Pulmonary artery endothelial cell (primary cell): ENCODE results near the gene SRPK2. TPM values are rescaled to one million over a fixed set of nuclear protein-coding genes. Genes with fewer than 3 reads are reported as not detected.
"Not testable (repeated sequence)": the region's sequence is repeated elsewhere in the genome, so short reads cannot be mapped to it uniquely, and the experiment has no call there.

Experiments
- DNase-seq: peaks from one replicate; pipeline ENCODE4 v3.0.0-alpha.2; 2011; ENCODE audit warnings: low read depth, low spot score
- total RNA-seq: library from RNA; depleted of rRNA; stranded (reverse); fragments of >200 nt; gene quantifications from 2 replicates; pipeline ENCODE4 v1.2.3, GENCODE V29; 2014

SRPK2 gene
- total RNA-seq, 1 donor from 2014 or later = 52.0 TPM

- DNase-seq = no peak
Measured at GRCh38 chr7:105304040-105304895, 84.5 kb downstream of the SRPK2 start.

- not testable (repeated sequence) for DNase-seq
Measured at GRCh38 chr7:105300587-105300986, 88.1 kb downstream of the SRPK2 start.

- DNase-seq = no peak
Measured at GRCh38 chr7:105298439-105298894, 90.3 kb downstream of the SRPK2 start.

DNA sequence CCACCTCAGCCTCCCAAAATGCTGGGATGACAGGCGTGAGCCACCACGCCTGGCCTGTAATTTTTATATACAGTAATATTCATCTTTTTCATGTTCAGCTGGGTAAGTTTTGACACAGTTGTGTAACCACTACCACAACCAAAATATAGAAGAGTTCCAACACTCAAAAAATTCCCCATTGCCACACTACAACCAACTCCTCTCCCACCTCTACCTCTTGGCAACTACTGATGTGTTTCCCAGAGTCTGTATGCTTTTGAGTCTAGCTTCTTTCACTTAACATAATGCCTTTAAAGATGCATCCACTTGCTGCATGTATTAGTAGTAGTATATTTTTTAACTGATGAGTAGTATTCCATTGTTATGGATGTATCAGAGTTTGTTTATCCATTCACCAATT lies 90.7 kb downstream of the SRPK2 start:
- no peak for DNase-seq

GRCh38 chr7:105297309-105297708 lies 91.4 kb downstream of the SRPK2 start:
- no peak for DNase-seq

DNA sequence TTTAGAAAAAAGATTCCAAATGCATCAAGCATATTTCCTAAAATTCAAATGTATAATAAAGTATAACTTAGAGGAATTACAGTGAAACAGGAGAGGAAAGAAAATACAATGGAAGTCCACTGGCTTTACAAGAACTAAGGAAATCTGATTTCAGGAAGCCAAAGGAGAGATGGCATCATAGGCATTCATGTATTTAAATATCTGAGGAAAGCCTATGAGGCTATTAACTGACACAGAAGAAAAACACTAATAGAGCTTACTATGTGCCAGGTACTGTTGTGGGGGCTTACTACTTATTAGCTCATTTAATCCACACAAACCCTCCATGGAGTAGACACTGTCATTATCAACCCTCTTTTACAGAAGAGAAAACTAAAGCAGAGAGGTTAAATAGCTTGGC lies 92.2 kb downstream of the SRPK2 start:
- no peak for DNase-seq

- no peak for DNase-seq
Measured at GRCh38 chr7:105295596-105296352, 92.9 kb downstream of the SRPK2 start.

DNA sequence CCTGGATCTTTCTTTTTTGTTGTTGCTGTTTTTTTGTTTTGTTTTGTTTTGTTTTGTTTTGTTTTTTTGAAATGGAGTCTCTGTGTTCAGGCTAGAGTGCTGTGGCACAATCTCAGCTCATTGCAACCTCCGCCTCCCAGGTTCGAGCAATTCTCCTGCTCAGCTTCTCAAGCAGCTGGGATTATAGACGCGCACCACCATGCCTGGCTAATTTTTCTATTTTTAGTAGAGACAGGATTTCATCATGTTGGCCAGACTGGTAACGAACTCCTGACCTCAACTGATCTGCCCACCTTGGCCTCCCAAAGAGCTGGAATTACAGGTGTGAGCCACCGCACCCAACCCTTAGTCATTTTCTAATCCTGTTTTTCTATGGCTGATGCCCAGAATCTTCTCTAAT lies 94.2 kb downstream of the SRPK2 start:
- not testable (repeated sequence) for DNase-seq

DNA sequence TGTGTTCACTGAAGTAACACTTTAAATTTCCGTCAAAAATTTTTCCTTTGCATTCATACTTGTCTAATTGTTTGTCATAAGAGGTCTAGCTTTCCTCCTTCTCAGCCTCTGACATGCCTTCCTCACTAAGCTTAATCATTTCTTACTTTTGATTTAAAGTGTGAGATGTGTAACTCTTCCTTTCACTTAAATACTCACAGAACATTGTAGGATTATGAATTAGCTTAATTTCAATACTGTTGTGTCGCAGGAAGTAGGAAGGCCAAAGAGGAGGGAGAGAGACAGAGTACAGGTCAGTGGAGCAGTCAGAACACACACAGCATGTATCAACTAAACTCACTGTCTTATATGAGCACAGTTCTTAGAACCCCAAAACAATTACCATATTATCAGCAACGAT lies 99.0 kb downstream of the SRPK2 start:
- no peak for DNase-seq

- DNase-seq = no peak
Measured at GRCh38 chr7:105286441-105286840, 102.3 kb downstream of the SRPK2 start.

DNA sequence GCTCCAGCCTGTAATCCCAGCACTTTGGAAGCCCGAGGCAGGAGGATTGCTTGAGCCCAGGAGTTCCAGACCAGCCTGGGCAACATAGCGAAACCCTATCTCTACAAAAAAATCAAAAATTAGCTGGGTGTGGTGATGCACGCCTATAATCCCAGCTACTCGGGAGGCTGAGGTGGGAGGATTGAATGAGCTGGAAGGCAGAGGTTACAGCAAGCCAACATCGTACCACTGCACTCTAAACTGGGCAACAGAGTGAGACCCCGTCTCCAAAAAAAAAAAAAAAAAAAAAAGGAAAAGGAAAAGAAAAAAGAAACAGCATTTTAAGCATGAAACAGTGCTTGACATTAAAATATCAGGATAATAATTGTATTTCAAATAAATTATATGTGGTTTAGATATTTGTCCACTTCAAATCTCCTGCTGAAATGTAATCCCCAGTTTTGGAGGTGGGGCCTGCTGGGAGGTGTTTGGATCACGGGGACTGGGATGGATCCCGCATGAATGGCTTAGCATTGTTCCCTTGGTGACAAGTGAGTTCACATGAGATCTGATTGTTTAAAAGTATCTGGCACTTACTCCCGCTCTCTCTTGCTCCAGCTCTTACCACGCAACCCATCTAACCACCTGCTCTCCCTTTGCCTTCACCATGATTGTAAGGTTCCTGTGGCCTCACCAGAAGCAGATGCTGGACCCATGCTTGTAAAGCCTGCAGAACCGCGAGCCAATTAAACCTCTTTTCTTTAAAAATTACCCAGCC lies 103.4 kb downstream of the SRPK2 start:
- DNase-seq = no peak

DNA sequence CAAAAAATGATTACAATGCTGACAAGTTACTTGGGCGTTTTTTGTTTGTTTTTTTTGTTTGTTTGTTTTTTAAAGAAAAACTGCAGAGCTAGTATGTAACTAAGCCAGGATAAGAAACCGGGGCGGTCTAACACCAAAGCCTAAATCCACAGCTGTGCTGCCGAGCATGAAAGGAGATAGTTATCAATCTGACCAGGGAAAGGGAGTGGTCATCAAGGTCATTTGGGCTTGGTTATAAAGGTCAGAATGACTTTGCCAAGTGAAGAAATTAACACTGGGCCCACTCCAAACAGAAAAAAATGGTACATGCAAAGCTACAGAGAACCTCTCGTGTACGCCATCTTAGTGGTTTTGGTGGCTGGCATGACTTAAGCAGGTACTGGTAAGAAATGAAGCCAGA lies 104.7 kb downstream of the SRPK2 start:
- no peak for DNase-seq

GRCh38 chr7:105281966-105282365 lies 106.8 kb downstream of the SRPK2 start:
- DNase-seq = no peak

- DNase-seq = no peak
Measured at GRCh38 chr7:105279688-105280007, 109.1 kb downstream of the SRPK2 start.

GRCh38 chr7:105278973-105279687 lies 109.6 kb downstream of the SRPK2 start:
- DNase-seq = no peak

GRCh38 chr7:105278565-105278964 lies 110.2 kb downstream of the SRPK2 start:
- DNase-seq = no peak

GRCh38 chr7:105277341-105277740 lies 111.4 kb downstream of the SRPK2 start:
- no peak for DNase-seq

GRCh38 chr7:105270117-105270516 lies 118.6 kb downstream of the SRPK2 start:
- DNase-seq = no peak

DNA sequence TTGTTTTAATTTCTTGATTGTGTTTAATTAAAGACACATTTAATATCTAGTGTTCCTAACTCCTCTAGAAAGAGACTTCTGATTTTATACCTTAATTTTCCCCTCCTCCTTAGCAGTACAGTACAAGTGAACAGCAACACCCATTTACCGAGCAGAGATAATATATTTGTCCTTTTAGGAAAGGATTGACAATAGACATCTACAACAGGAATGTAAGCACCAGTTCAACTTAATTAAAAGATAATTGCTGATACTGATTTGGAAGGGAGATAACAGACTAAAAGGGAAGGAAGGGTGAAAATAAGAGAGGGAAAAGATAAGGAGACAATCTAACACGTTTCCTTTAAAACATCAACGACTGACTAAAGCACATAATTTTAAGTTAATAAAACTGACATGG lies 119.3 kb downstream of the SRPK2 start:
- DNase-seq = no peak

- DNase-seq = no peak
Measured at GRCh38 chr7:105268511-105269392, 120.0 kb downstream of the SRPK2 start.
